HCT116 (cell line): ENCODE measurements around the gene KCND3. TPM values are rescaled to one million over a fixed set of nuclear protein-coding genes. Genes with fewer than 3 reads are reported as not detected.
A peak's percentile ranks its signal among the peaks of the same experiment; 100 is the strongest.

Experiments
- ATAC-seq: fragments of 200-7000 bp; cut with Tn5 transposase; 2 replicates; pipeline ENCODE4 v1.9.1; 2020; ENCODE audit warnings: mild to moderate bottlenecking, moderate library complexity
- BruUV-seq: library from RNA; stranded (reverse); fragments of 400-500 nt; replicated peaks from 2 replicates; lab custom pipeline; 2021; lab: Mats Ljungman, UMichigan
- CTCF ChIA-PET: fragments of 300-600 bp; sonication (Branson Sonifier 250); formaldehyde crosslinking; loops from one replicate; lab custom pipeline; 2021; ENCODE audit warnings: antibody characterized with exemption; lab: Charles Lee
- POLR2A ChIA-PET: fragments of 300-600, 350-600 bp; sonication (Branson Sonifier 250); formaldehyde crosslinking; loops from one replicate; lab custom pipeline; 2021; ENCODE audit warnings: antibody characterized with exemption; lab: Charles Lee
- RAD21 ChIA-PET, 2 experiments: fragments of 300-600 bp; sonication (Branson Sonifier 250); formaldehyde crosslinking; loops; one replicate each; lab custom pipeline; 2023; ENCODE audit warnings: low total read pairs in 2 of 2; ENCODE audit not compliant: uncharacterized antibody in 2 of 2, unreplicated experiment in 2 of 2, low non-redundant PET in 1 of 2; lab: Charles Lee
- DNase-seq: peaks from one replicate; pipeline ENCODE4 v3.0.0-alpha.2; 2010; ENCODE audit warnings: low read depth, low spot score
- H2AFZ ChIP-seq: fragments of 200-600 bp; shearing (Covaris generic), sonication (generic); 2 replicates; pipeline ENCODE4 v1.6.1; 2017; ENCODE audit warnings: low read depth, mixed run types, mixed read lengths, antibody characterized with exemption, low read length; ENCODE audit not compliant: poor library complexity, severe bottlenecking
- H3K27ac ChIP-seq: 2 replicates; pipeline ENCODE4 v1.5.1; 2012; ENCODE audit warnings: low read depth, low read length
- H3K27me3 ChIP-seq: fragments of 200-600 bp; sonication (generic); 2 replicates; pipeline ENCODE4 v1.6.1; 2016; ENCODE audit warnings: mixed run types, low read length, mixed read lengths; ENCODE audit not compliant: insufficient read depth
- H3K36me3 ChIP-seq, 2 experiments: fragments of 200-500 bp in 1 of 2; fragments of 200-600 bp in 1 of 2; sonication (Bioruptor generic) in 1 of 2; sonication (generic) in 1 of 2; 2 replicates each; pipeline versions ENCODE4 v1.5.1 to v1.6.1; 2014 to 2016; ENCODE audit warnings: low read length in 2 of 2, inconsistent platforms in 1 of 2, mixed read lengths in 1 of 2, mixed run types in 1 of 2; ENCODE audit not compliant: insufficient read depth in 2 of 2, control insufficient read depth in 1 of 2
- H3K4me1 ChIP-seq, 2 experiments: fragments of 200-600 bp in 1 of 2; sonication (generic) in 1 of 2; 2 replicates each; pipeline versions ENCODE4 v1.5.1 to v1.6.1; 2012 to 2017; ENCODE audit warnings: low read length in 2 of 2, inconsistent platforms in 1 of 2, mild to moderate bottlenecking in 1 of 2, mixed read lengths in 1 of 2, mixed run types in 1 of 2, moderate library complexity in 1 of 2; ENCODE audit not compliant: insufficient read depth in 2 of 2, control insufficient read depth in 1 of 2
- H3K4me2 ChIP-seq: fragments of 200-600 bp; sonication (generic); 2 replicates; pipeline ENCODE4 v1.6.1; 2017; ENCODE audit warnings: mixed run types, low read length, mixed read lengths
- H3K4me3 ChIP-seq, 2 experiments: fragments of 200-600 bp in 1 of 2; sonication (generic) in 1 of 2; replicated peaks in 1 of 2; 2 replicates each; pipeline ENCODE4 v1.5.1; 2011 to 2016; ENCODE audit warnings: low read length in 2 of 2, control low read depth in 1 of 2, low read depth in 1 of 2, mild to moderate bottlenecking in 1 of 2, mixed read lengths in 1 of 2, mixed run types in 1 of 2
- H3K79me2 ChIP-seq: fragments of 200-600 bp; sonication (generic); 2 replicates; pipeline ENCODE4 v1.6.1; 2017; ENCODE audit warnings: mild to moderate bottlenecking, mixed run types, low read length, moderate library complexity, mixed read lengths; ENCODE audit not compliant: insufficient read depth
- H3K9ac ChIP-seq: fragments of 200-600 bp; sonication (generic); 2 replicates; pipeline ENCODE4 v1.6.1; 2016; ENCODE audit warnings: low read length, mixed read lengths
- H3K9me2 ChIP-seq: fragments of 200-600 bp; sonication (generic), shearing (Covaris generic); 2 replicates; pipeline ENCODE4 v1.6.1; 2017; ENCODE audit warnings: mixed run types, mild to moderate bottlenecking, moderate library complexity; ENCODE audit not compliant: insufficient read depth
- H3K9me3 ChIP-seq, 2 experiments: fragments of 200-500 bp in 1 of 2; fragments of 200-600 bp in 1 of 2; sonication (Bioruptor generic) in 1 of 2; sonication (generic) in 1 of 2; 2 replicates each; pipeline ENCODE4 v1.6.1; 2014 to 2017; ENCODE audit warnings: low read length in 2 of 2, mixed read lengths in 2 of 2, inconsistent platforms in 1 of 2, low read depth in 1 of 2, mild to moderate bottlenecking in 1 of 2, mixed run types in 1 of 2, moderate library complexity in 1 of 2; ENCODE audit not compliant: control insufficient read depth in 1 of 2, insufficient read depth in 1 of 2
- H4K20me1 ChIP-seq: fragments of 200-600 bp; sonication (generic), shearing (Covaris generic); 2 replicates; pipeline ENCODE4 v1.6.1; 2017; ENCODE audit warnings: mixed run types, mild to moderate bottlenecking, moderate library complexity; ENCODE audit not compliant: insufficient read depth
- ATF3 ChIP-seq: IDR thresholded peaks from 2 replicates; pipeline ENCODE4 v1.6.1; 2012
- intact Hi-C: fragments of 100-400 bp; cut with micrococcal nuclease; formaldehyde crosslinking; loops from 2 replicates; pipeline ENCODE4 v1.10.0; 2022
- total RNA-seq: library from RNA; stranded (reverse); gene quantifications from one replicate; pipeline ENCODE4 v1.2.1, GENCODE V29; 2021; ENCODE audit not compliant: unreplicated experiment
- TF ChIP-seq, protein P1 (sequence below): IDR thresholded peaks from 2 replicates; pipeline ENCODE4 v1.6.1; 2012; ENCODE audit warnings: low read depth

KCND3 gene
- total RNA-seq, 1 experiment from 2014 or later = 0.44 TPM

DNA sequence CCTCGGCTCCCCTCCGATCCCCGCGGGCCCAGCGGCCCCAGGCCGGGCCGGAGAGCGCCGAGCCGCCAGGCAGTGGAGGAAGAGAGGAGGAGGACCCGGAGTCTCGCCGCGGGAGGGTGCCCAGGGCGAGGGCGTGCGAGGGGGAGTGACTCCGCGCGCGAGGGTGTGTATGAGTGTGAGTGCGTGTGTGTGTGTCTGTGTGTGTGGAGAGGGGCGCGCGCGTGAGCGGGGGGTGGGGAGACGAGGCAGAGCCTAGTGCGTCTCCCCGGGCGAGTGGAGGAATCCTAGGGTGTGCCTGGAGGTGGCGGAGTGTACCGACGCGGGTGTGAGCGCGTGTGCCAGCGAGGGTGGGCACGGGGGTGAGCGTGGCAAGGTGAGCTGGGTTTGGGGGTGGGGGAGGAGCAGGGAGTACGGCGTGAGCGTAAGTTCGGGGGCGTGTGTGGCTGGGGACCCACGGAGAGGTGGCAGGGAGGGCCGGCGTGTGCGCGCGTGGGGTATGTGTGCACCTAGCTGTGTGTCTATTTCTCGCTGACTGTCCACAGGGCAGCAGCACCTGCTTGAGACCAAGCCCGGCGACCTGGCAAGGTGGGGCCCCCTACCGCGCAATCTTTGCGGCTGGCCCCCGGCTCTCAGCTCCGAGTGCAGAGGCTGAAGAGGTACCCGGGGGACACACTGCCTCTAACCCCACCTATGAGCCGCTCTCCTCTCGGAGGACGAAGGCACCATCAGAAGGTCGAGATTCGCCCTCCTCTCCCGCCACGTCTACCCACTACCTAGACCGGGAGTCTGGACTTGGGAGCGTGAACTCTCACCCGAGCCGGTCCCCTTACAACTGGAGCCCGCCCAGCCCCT is 784 bp upstream of the KCND3 start:
- peak; percentile 47 for ATAC-seq
- H3K36me3 ChIP-seq = no peaks in the 10 kb centered on the region
- TF ChIP-seq, protein P1, sequence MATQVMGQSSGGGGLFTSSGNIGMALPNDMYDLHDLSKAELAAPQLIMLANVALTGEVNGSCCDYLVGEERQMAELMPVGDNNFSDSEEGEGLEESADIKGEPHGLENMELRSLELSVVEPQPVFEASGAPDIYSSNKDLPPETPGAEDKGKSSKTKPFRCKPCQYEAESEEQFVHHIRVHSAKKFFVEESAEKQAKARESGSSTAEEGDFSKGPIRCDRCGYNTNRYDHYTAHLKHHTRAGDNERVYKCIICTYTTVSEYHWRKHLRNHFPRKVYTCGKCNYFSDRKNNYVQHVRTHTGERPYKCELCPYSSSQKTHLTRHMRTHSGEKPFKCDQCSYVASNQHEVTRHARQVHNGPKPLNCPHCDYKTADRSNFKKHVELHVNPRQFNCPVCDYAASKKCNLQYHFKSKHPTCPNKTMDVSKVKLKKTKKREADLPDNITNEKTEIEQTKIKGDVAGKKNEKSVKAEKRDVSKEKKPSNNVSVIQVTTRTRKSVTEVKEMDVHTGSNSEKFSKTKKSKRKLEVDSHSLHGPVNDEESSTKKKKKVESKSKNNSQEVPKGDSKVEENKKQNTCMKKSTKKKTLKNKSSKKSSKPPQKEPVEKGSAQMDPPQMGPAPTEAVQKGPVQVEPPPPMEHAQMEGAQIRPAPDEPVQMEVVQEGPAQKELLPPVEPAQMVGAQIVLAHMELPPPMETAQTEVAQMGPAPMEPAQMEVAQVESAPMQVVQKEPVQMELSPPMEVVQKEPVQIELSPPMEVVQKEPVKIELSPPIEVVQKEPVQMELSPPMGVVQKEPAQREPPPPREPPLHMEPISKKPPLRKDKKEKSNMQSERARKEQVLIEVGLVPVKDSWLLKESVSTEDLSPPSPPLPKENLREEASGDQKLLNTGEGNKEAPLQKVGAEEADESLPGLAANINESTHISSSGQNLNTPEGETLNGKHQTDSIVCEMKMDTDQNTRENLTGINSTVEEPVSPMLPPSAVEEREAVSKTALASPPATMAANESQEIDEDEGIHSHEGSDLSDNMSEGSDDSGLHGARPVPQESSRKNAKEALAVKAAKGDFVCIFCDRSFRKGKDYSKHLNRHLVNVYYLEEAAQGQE = no peak
- no peak for TF ChIP-seq ATF3
- TF ChIP-seq, all 23 proteins: peak for 0
- no TSS peak for BruUV-seq
- H3K4me2 ChIP-seq = peak overlapping the region; percentile 73
- peak overlapping the region; percentile 31 to 60 for H3K4me3 ChIP-seq
- no peaks in the 10 kb centered on the region for H3K9me3 ChIP-seq
- POLR2A ChIA-PET = no interaction called here
- CTCF ChIA-PET = interaction anchor here (0.9 to 1.2 kb wide), 2 partner anchors 201 to 495 kb away, joined by 3 read pairs; no protein-coding TSS in a partner anchor
- H3K27me3 ChIP-seq = peaks cover 16% of the 10 kb centered on the region; the same call in 1 of the 2 replicates
- no peak overlapping the region for H2AFZ ChIP-seq
- no peak overlapping the region for H3K9ac ChIP-seq
- no peaks in the 10 kb centered on the region for H3K9me2 ChIP-seq
- H3K27ac ChIP-seq = no peak overlapping the region
- H3K79me2 ChIP-seq = no peaks in the 10 kb centered on the region
- no peaks in the 10 kb centered on the region for H4K20me1 ChIP-seq
- peaks cover 9 to 20% of the 10 kb centered on the region in 2 experiments; a peak in 3 of 4 replicates for H3K4me1 ChIP-seq
- DNase-seq = no peak
- RAD21 ChIA-PET = no interaction called here
- intact Hi-C loops = loop anchor here (5.0 kb wide), 1 partner anchor 508 kb away; no protein-coding TSS in a partner anchor
